Memory B cell (primary cell): Measurements from ENCODE around the gene MSL2.
"Not testable (repeated sequence)": the region's sequence is repeated elsewhere in the genome, so short reads cannot be mapped to it uniquely, and the experiment has no call there.

Experiments
- ATAC-seq: fragments of 150-1000 bp; cut with Tn5 transposase; 2 replicates; pipeline ENCODE4 v1.10.0; 2021; ENCODE audit warnings: low read depth, mild to moderate bottlenecking, moderate library complexity
- DNase-seq, 2 donors: peaks; one replicate each; pipeline ENCODE4 v3.0.0; 2022; ENCODE audit warnings: low spot score in 2 of 2
- H3K27ac Mint-ChIP-seq: one replicate; pipeline ENCODE4 v1.8.0; 2022; ENCODE audit warnings: mild to moderate bottlenecking, moderate library complexity, mixed read lengths
- H3K27me3 Mint-ChIP-seq: one replicate; pipeline ENCODE4 v1.8.0; 2022; ENCODE audit warnings: mixed read lengths
- H3K36me3 Mint-ChIP-seq: one replicate; pipeline ENCODE4 v1.8.0; 2022; ENCODE audit warnings: mild to moderate bottlenecking, mixed read lengths
- H3K4me1 Mint-ChIP-seq: one replicate; pipeline ENCODE4 v1.8.0; 2022; ENCODE audit warnings: mixed read lengths
- H3K4me3 Mint-ChIP-seq: one replicate; pipeline ENCODE4 v1.8.0; 2022; ENCODE audit warnings: mild to moderate bottlenecking, moderate library complexity, mixed read lengths
- H3K9me3 Mint-ChIP-seq: one replicate; pipeline ENCODE4 v1.8.0; 2022; ENCODE audit warnings: mixed read lengths

Gene MSL2

GRCh38 chr3:136146981-136147729 is 49.0 kb downstream of the MSL2 start:
- ATAC-seq (no peak), DNase-seq (no peak)
- no peaks in the 10 kb centered on the region for H3K27me3 Mint-ChIP-seq
- H3K9me3 Mint-ChIP-seq, result no peaks in the 10 kb centered on the region
- H3K4me3 Mint-ChIP-seq, result no peak overlapping the region
- H3K27ac Mint-ChIP-seq, result peak overlapping the region; percentile 31
- peaks cover 14% of the 10 kb centered on the region for H3K4me1 Mint-ChIP-seq
- H3K36me3 Mint-ChIP-seq, result peaks cover 16% of the 10 kb centered on the region

GRCh38 chr3:136144397-136144796 is 51.7 kb downstream of the MSL2 start:
- H3K9me3 Mint-ChIP-seq, H3K27ac Mint-ChIP-seq, H3K27me3 Mint-ChIP-seq, H3K36me3 Mint-ChIP-seq, ATAC-seq, DNase-seq, H3K4me3 Mint-ChIP-seq: not testable (repeated sequence)
- peaks cover 16% of the 10 kb centered on the region for H3K4me1 Mint-ChIP-seq

GRCh38 chr3:136142592-136142991 is 53.5 kb downstream of the MSL2 start:
- H3K4me3 Mint-ChIP-seq, result no peak overlapping the region
- ATAC-seq, result no peak
- no peaks in the 10 kb centered on the region for H3K36me3 Mint-ChIP-seq
- H3K9me3 Mint-ChIP-seq, result no peaks in the 10 kb centered on the region
- no peaks in the 10 kb centered on the region for H3K27me3 Mint-ChIP-seq
- no peak overlapping the region for H3K27ac Mint-ChIP-seq
- peaks cover 13% of the 10 kb centered on the region for H3K4me1 Mint-ChIP-seq
- no peak for DNase-seq

GRCh38 chr3:136141891-136142290 is 54.2 kb downstream of the MSL2 start:
- DNase-seq, result no peak
- H3K27me3 Mint-ChIP-seq, result no peaks in the 10 kb centered on the region
- no peak overlapping the region for H3K4me3 Mint-ChIP-seq
- H3K36me3 Mint-ChIP-seq, result no peaks in the 10 kb centered on the region
- H3K4me1 Mint-ChIP-seq, result peaks cover 13% of the 10 kb centered on the region
- peak overlapping the region; percentile 68 for H3K27ac Mint-ChIP-seq
- H3K9me3 Mint-ChIP-seq, result no peaks in the 10 kb centered on the region
- no peak for ATAC-seq

GRCh38 chr3:136141291-136141785 is 54.8 kb downstream of the MSL2 start:
- peak overlapping the region; percentile 68 for H3K27ac Mint-ChIP-seq
- no peaks in the 10 kb centered on the region for H3K36me3 Mint-ChIP-seq
- ATAC-seq, result no peak

GRCh38 chr3:136136454-136136853 is 59.7 kb downstream of the MSL2 start:
- Mint-ChIP-seq H3K27me3 (no peaks in the 10 kb centered on the region), H3K4me3 (no peak overlapping the region), H3K9me3 (no peaks in the 10 kb centered on the region), H3K27ac (no peak overlapping the region), H3K4me1 (peaks cover 7% of the 10 kb centered on the region), H3K36me3 (no peaks in the 10 kb centered on the region)
- no peak for DNase-seq
- ATAC-seq, result no peak

More at GRCh38 chr3:136141291-136141785, 54.8 kb downstream of the MSL2 start:
- no peak for DNase-seq
- no peak overlapping the region for H3K4me3 Mint-ChIP-seq
- H3K27me3 Mint-ChIP-seq, result no peaks in the 10 kb centered on the region
- H3K4me1 Mint-ChIP-seq, result peaks cover 13% of the 10 kb centered on the region
- H3K9me3 Mint-ChIP-seq, result no peaks in the 10 kb centered on the region

- H3K4me1 Mint-ChIP-seq, result peaks cover 2% of the 10 kb centered on the region
- H3K4me3 Mint-ChIP-seq, result no peak overlapping the region
- no peaks in the 10 kb centered on the region for H3K9me3 Mint-ChIP-seq
- H3K27me3 Mint-ChIP-seq, result peaks cover 1% of the 10 kb centered on the region
- no peak overlapping the region for H3K27ac Mint-ChIP-seq
- DNase-seq (no peak), ATAC-seq (no peak)
- no peaks in the 10 kb centered on the region for H3K36me3 Mint-ChIP-seq
Measured at GRCh38 chr3:136135039-136135802, 60.9 kb downstream of the MSL2 start.

- no peak overlapping the region for H3K4me3 Mint-ChIP-seq
- H3K27me3 Mint-ChIP-seq, result peaks cover 1% of the 10 kb centered on the region
- no peak for DNase-seq
- no peaks in the 10 kb centered on the region for H3K9me3 Mint-ChIP-seq
- H3K4me1 Mint-ChIP-seq, result peaks cover 2% of the 10 kb centered on the region
- no peak overlapping the region for H3K27ac Mint-ChIP-seq
- no peaks in the 10 kb centered on the region for H3K36me3 Mint-ChIP-seq
- ATAC-seq, result no peak
Measured at GRCh38 chr3:136134091-136134490, 62.0 kb downstream of the MSL2 start.

- peaks cover 10% of the 10 kb centered on the region for H3K36me3 Mint-ChIP-seq
- H3K27ac Mint-ChIP-seq, H3K9me3 Mint-ChIP-seq, H3K4me3 Mint-ChIP-seq, DNase-seq, H3K4me1 Mint-ChIP-seq, ATAC-seq, H3K27me3 Mint-ChIP-seq: not testable (repeated sequence)
Measured at GRCh38 chr3:136131647-136132046, 64.5 kb downstream of the MSL2 start.

GRCh38 chr3:136122006-136122405 is 74.1 kb downstream of the MSL2 start:
- Mint-ChIP-seq H3K27ac (no peak overlapping the region), H3K4me1 (peaks cover 9% of the 10 kb centered on the region), H3K27me3 (peaks cover 3% of the 10 kb centered on the region), H3K36me3 (peaks cover 3% of the 10 kb centered on the region), H3K4me3 (no peak overlapping the region), H3K9me3 (peaks cover 3% of the 10 kb centered on the region)
- no peak for DNase-seq
- no peak for ATAC-seq

GRCh38 chr3:136120373-136121348 is 75.5 kb downstream of the MSL2 start:
- no peak for DNase-seq
- ATAC-seq, result no peak
- Mint-ChIP-seq H3K4me3 (no peak overlapping the region), H3K36me3 (peaks cover 4% of the 10 kb centered on the region), H3K27me3 (peaks cover 6% of the 10 kb centered on the region), H3K4me1 (peaks cover 10% of the 10 kb centered on the region), H3K9me3 (peaks cover 4% of the 10 kb centered on the region), H3K27ac (no peak overlapping the region)

- not testable (repeated sequence) for DNase-seq, H3K4me3 Mint-ChIP-seq, H3K36me3 Mint-ChIP-seq, ATAC-seq, H3K4me1 Mint-ChIP-seq, H3K9me3 Mint-ChIP-seq, H3K27ac Mint-ChIP-seq, H3K27me3 Mint-ChIP-seq
Measured at GRCh38 chr3:136119783-136120182, 76.4 kb downstream of the MSL2 start.

GRCh38 chr3:136119332-136119731 is 76.8 kb downstream of the MSL2 start:
- ATAC-seq, H3K27me3 Mint-ChIP-seq, H3K36me3 Mint-ChIP-seq, H3K4me1 Mint-ChIP-seq, DNase-seq, H3K9me3 Mint-ChIP-seq, H3K4me3 Mint-ChIP-seq, H3K27ac Mint-ChIP-seq: not testable (repeated sequence)
